Panc1 (cell line): ENCODE results near the gene CREB3. TPM values are rescaled to one million over a fixed set of nuclear protein-coding genes. Genes with fewer than 3 reads are reported as not detected.

ENCODE experiments used
- ATAC-seq: fragments of 200-7000 bp; cut with Tn5 transposase; 2 replicates; pipeline ENCODE4 v1.9.1; 2020; ENCODE audit warnings: mild to moderate bottlenecking, moderate library complexity
- BruUV-seq: library from RNA; stranded (reverse); fragments of 400-500 nt; replicated peaks from 2 replicates; lab custom pipeline; 2021; lab: Mats Ljungman, UMichigan
- CTCF ChIA-PET: fragments of 300-600 bp; sonication (Branson Sonifier 250); formaldehyde crosslinking; loops from one replicate; lab custom pipeline; 2022; ENCODE audit warnings: antibody characterized with exemption; lab: Charles Lee
- POLR2A ChIA-PET: fragments of 300-600 bp; sonication (Branson Sonifier 250); formaldehyde crosslinking; loops from one replicate; lab custom pipeline; 2022; ENCODE audit warnings: antibody characterized with exemption; lab: Charles Lee
- DNase-seq: peaks from one replicate; pipeline ENCODE4 v3.0.0-alpha.2; 2010; ENCODE audit warnings: low read depth, low spot score
- H3K27ac ChIP-seq: 2 replicates; pipeline ENCODE4 v1.5.1; 2011; ENCODE audit warnings: mild to moderate bottlenecking, low read length, inconsistent platforms
- H3K27me3 ChIP-seq: fragments of 200-500 bp; sonication (Bioruptor generic); 2 replicates; pipeline ENCODE4 v1.6.0; 2014; ENCODE audit warnings: low read length, inconsistent platforms; ENCODE audit not compliant: control insufficient read depth, insufficient read depth
- H3K36me3 ChIP-seq: fragments of 200-500 bp; sonication (Bioruptor generic); 2 replicates; pipeline ENCODE4 v1.5.1; 2014; ENCODE audit warnings: inconsistent platforms, mild to moderate bottlenecking, low read length, moderate library complexity; ENCODE audit not compliant: control insufficient read depth, insufficient read depth
- H3K4me1 ChIP-seq: 2 replicates; pipeline ENCODE4 v1.5.1; 2011; ENCODE audit warnings: inconsistent platforms, mild to moderate bottlenecking, low read length, moderate library complexity; ENCODE audit not compliant: control insufficient read depth, insufficient read depth
- H3K4me3 ChIP-seq, 2 experiments: 2 replicates each; pipeline ENCODE4 v1.5.1; 2011 to 2012; ENCODE audit warnings: low read depth in 2 of 2, low read length in 2 of 2, mild to moderate bottlenecking in 2 of 2, inconsistent platforms in 1 of 2, moderate library complexity in 1 of 2
- H3K9me3 ChIP-seq: fragments of 200-500 bp; sonication (Bioruptor generic); 2 replicates; pipeline ENCODE4 v1.5.1; 2014; ENCODE audit warnings: low read depth, mild to moderate bottlenecking, inconsistent platforms, low read length, moderate library complexity; ENCODE audit not compliant: control insufficient read depth, insufficient read depth
- POLR2AphosphoS5 ChIP-seq: IDR thresholded peaks from 2 replicates; pipeline ENCODE4 v1.6.1; 2012; ENCODE audit warnings: mild to moderate bottlenecking, low read depth, low read length, moderate library complexity
- SIN3A ChIP-seq: IDR thresholded peaks from 2 replicates; pipeline ENCODE4 v1.6.1; 2012; ENCODE audit warnings: low read depth, mild to moderate bottlenecking, low read length, moderate library complexity, borderline replicate concordance; ENCODE audit not compliant: insufficient read depth
- TCF7L2 ChIP-seq: IDR thresholded peaks from 2 replicates; pipeline ENCODE4 v1.6.1; 2011; ENCODE audit warnings: mild to moderate bottlenecking, low read depth, low read length, inconsistent platforms
- in situ Hi-C: cut with HindIII; loops from 2 replicates; pipeline ENCODE4 v1.10.0; 2016; ENCODE audit warnings: low sequenced_read_pairs, low pct_unique_long_range_greater_than_20kb
- intact Hi-C: fragments of 100-400 bp; cut with micrococcal nuclease; formaldehyde crosslinking; loops from one replicate; pipeline ENCODE4 v1.10.0; 2022; ENCODE audit not compliant: unreplicated experiment
- total RNA-seq: library from RNA; stranded (reverse); gene quantifications from one replicate; pipeline ENCODE4 v1.2.1, GENCODE V29; 2021; ENCODE audit not compliant: unreplicated experiment
- TF ChIP-seq, protein P1 (sequence below): fragments of 450-650 bp; IDR thresholded peaks from 2 replicates; pipeline ENCODE4 v1.5.1; 2017; ENCODE audit warnings: mild to moderate bottlenecking
- TF ChIP-seq, protein P2 (sequence below), 2 experiments: IDR thresholded peaks; 2 replicates each; pipeline ENCODE4 v1.6.1; 2011 to 2012; ENCODE audit warnings: low read depth in 2 of 2, control low read depth in 1 of 2, low read length in 1 of 2, mild to moderate bottlenecking in 1 of 2, moderate library complexity in 1 of 2; ENCODE audit not compliant: insufficient read depth in 1 of 2

CREB3 gene
- total RNA-seq, 1 experiment from 2014 or later, result 67.0 TPM

DNA sequence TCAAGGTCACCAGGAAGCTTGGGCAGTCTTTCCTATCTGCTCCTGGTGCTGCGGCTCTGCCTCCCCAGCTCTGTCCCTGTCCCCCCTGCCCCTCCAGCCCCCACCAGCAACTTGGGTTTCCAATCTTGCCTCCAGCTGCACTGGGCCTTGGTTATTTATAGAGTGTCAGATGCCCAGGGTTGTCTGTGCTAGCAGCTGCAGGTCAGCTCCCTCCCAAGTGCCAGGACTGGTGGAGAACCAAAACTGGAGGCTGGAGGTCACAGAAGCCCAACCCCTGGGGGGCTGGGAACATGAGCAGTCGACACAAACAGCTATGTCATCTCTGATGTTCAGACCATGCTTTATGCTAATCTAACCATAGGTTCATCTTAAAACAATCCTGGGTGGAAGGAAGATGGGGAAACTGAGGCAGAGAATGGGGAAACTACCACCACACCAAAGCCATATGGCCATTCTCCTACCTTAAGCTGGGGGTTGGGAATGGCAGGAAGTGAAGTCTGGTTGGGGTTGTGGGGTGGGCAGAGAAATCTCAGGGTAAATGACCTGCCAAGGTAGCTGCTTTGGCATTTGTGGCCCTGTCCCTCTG, 44.4 kb upstream of the CREB3 start:
- DNase-seq, result no peak
- H3K36me3 ChIP-seq, result peaks cover 10% of the 10 kb centered on the region; the same call in 1 of the 2 replicates
- TF ChIP-seq TCF7L2 (no peak), SIN3A (no peak), POLR2AphosphoS5 (no peak)
- TF ChIP-seq, protein P1, sequence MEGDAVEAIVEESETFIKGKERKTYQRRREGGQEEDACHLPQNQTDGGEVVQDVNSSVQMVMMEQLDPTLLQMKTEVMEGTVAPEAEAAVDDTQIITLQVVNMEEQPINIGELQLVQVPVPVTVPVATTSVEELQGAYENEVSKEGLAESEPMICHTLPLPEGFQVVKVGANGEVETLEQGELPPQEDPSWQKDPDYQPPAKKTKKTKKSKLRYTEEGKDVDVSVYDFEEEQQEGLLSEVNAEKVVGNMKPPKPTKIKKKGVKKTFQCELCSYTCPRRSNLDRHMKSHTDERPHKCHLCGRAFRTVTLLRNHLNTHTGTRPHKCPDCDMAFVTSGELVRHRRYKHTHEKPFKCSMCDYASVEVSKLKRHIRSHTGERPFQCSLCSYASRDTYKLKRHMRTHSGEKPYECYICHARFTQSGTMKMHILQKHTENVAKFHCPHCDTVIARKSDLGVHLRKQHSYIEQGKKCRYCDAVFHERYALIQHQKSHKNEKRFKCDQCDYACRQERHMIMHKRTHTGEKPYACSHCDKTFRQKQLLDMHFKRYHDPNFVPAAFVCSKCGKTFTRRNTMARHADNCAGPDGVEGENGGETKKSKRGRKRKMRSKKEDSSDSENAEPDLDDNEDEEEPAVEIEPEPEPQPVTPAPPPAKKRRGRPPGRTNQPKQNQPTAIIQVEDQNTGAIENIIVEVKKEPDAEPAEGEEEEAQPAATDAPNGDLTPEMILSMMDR, result no peak
- TF ChIP-seq, protein P2, sequence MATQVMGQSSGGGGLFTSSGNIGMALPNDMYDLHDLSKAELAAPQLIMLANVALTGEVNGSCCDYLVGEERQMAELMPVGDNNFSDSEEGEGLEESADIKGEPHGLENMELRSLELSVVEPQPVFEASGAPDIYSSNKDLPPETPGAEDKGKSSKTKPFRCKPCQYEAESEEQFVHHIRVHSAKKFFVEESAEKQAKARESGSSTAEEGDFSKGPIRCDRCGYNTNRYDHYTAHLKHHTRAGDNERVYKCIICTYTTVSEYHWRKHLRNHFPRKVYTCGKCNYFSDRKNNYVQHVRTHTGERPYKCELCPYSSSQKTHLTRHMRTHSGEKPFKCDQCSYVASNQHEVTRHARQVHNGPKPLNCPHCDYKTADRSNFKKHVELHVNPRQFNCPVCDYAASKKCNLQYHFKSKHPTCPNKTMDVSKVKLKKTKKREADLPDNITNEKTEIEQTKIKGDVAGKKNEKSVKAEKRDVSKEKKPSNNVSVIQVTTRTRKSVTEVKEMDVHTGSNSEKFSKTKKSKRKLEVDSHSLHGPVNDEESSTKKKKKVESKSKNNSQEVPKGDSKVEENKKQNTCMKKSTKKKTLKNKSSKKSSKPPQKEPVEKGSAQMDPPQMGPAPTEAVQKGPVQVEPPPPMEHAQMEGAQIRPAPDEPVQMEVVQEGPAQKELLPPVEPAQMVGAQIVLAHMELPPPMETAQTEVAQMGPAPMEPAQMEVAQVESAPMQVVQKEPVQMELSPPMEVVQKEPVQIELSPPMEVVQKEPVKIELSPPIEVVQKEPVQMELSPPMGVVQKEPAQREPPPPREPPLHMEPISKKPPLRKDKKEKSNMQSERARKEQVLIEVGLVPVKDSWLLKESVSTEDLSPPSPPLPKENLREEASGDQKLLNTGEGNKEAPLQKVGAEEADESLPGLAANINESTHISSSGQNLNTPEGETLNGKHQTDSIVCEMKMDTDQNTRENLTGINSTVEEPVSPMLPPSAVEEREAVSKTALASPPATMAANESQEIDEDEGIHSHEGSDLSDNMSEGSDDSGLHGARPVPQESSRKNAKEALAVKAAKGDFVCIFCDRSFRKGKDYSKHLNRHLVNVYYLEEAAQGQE (IDR thresholded peaks at IDR 0.05; ENCODE audit: insufficient read depth in 1 of 2, low read depth in 2 of 2, low read length in 1 of 2), result no peak
- peak overlapping the region; percentile 93 for H3K27ac ChIP-seq
- no TSS peak for BruUV-seq
- in situ Hi-C loops, result no loop called here
- ChIA-PET CTCF (interaction anchor here (0.6 to 1.0 kb wide), 3 partner anchors 27 to 69 kb away, joined by 3 to 10 read pairs (median 6); no protein-coding TSS in a partner anchor), POLR2A (interaction anchor here (0.7 kb wide), 1 partner anchor 44 kb away, joined by 11 read pairs; the partner anchor contains the start of gene TLN1)
- ATAC-seq, result no peak
- no peaks in the 10 kb centered on the region for H3K9me3 ChIP-seq
- peaks cover 31% of the 10 kb centered on the region for H3K4me1 ChIP-seq
- intact Hi-C loops, result no loop called here
- H3K4me3 ChIP-seq, result peak overlapping the region; percentile 71 to 89
- no peaks in the 10 kb centered on the region for H3K27me3 ChIP-seq

DNA sequence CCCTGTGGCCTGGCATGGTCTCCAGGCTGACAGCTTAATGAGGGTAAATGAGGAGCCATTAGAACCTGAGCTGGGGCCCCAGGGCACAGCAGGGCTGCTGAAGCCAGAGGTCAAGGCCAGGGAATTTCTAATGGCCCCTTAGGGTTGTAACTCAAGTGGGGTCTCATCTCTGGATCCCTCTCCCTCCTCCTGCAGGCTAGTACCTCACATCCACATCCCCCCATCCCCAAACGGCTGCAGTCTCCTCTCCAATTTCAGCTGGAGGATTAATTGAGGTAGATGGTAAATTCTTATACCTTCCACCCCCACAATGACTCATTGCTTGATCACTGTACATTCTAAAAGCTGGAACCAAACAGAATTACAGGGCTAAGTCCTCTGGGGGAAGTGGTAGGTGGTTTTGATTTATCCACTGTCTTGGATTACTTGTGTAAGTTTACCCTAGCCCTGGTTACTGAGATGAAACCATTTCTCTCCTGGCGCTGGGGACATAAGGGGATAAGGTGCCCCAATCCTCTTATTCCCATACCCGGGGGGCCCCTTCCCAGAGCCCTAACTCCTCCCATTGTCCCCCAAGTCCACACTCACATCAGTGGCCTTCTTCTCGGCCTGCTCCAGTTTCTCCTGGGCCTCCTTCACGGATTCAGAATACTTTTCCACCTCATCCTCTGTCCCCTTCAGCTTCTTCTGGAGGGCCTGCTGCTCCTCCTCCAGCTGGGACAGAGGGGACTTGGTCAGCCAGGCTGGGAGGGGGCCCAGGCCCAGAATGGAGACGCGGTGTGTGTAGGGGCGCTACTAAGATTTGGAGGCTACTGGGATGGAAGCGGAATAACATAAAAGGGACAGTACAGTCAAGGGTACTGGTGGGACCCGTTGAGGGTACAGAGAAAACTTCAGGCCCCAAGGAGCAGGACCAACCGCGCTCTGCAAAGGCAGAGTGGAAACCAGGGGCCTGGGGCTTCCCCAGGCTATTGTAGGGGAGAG, 43.6 kb upstream of the CREB3 start:
- BruUV-seq, result TSS peak; percentile 75

More for the DNA sequence above, 43.6 kb upstream of the CREB3 start:
- POLR2A ChIA-PET, result interaction anchor here (0.6 to 0.7 kb wide), 5 partner anchors 23 to 480 kb away, joined by 3 to 11 read pairs (median 7); partner anchors contain the start of genes CCDC107 and TLN1
- ATAC-seq, result no peak; the same call in 1 of the 2 replicates
- DNase-seq, result no peak
- H3K9me3 ChIP-seq, result no peaks in the 10 kb centered on the region
- in situ Hi-C loops (no loop called here), intact Hi-C loops (no loop called here)
- TF ChIP-seq TCF7L2 (no peak), POLR2AphosphoS5 (no peak), SIN3A (no peak)
- TF ChIP-seq, protein P2 (IDR thresholded peaks at IDR 0.05; ENCODE audit: insufficient read depth in 1 of 2, low read depth in 2 of 2, low read length in 1 of 2), result no peak
- TF ChIP-seq, protein P1, result no peak
- peaks cover 31% of the 10 kb centered on the region for H3K4me1 ChIP-seq
- H3K27me3 ChIP-seq, result no peaks in the 10 kb centered on the region
- CTCF ChIA-PET, result interaction anchor here (0.6 to 1.0 kb wide), 3 partner anchors 23 to 42 kb away, joined by 3 to 6 read pairs (median 4); no protein-coding TSS in a partner anchor
- peaks cover 10% of the 10 kb centered on the region; the same call in 1 of the 2 replicates for H3K36me3 ChIP-seq
- peak overlapping the region; percentile 93 for H3K27ac ChIP-seq
- H3K4me3 ChIP-seq, result peak overlapping the region; percentile 71 to 89
